ENCODE data around the gene UBE4B. TPM values are rescaled to one million over a fixed set of nuclear protein-coding genes. Genes with fewer than 3 reads are reported as not detected.

UBE4B gene
- total and polyA plus RNA-seq, 10 of the 15 experiments (the other 5 are each of a cell fraction or from before 2014, with no cell fraction given): 2.9 to 32.6 (median 20.7) TPM

DNA sequence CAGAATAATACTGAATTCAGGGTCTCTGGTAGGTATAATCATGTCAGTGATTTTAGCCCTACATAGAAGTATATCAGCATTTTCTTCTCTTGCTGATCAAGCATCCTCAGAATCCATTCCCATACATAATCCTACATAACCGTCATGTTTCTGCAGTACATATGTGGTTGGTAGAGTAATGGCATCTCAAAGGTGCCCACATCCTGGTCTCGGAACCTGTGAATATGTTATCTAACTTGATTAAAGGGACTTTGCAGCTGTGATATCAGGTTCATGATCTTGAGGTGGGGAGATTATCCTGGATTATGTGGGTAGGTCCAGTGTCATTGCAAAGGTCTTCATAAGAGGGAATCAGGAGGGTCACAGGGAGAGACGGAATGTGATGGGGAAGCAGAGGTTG is 108.2 kb downstream of the UBE4B start:
- no peaks in the 10 kb centered on the region for H3K4me1 ChIP-seq (ENCODE audit: control insufficient read depth, insufficient read depth, low read length)
- FAIRE-seq: no peak
- H3K9ac ChIP-seq (ENCODE audit: control insufficient read depth, insufficient read depth, low read length): no peak overlapping the region
- H3K79me2 ChIP-seq (ENCODE audit: control insufficient read depth, insufficient read depth, low read length): no peaks in the 10 kb centered on the region
- no TSS peak for BruUV-seq (replicated peaks)
- no peak overlapping the region for H3K4me2 ChIP-seq (ENCODE audit: control insufficient read depth, insufficient read depth)
- no peak overlapping the region for H3K4me3 ChIP-seq
- peaks cover 0 to 3% of the 10 kb centered on the region in 2 experiments; a peak in 2 of 4 replicates for H3K36me3 ChIP-seq (ENCODE audit: control insufficient read depth in 2 of 2, insufficient read depth in 2 of 2, low read length in 1 of 2)
- TF ChIP-seq NR2C1 (IDR thresholded peaks at IDR 0.05) (no peak), ATF7 (IDR thresholded peaks at IDR 0.05; ENCODE audit: low read depth) (no peak), HDAC2 (IDR thresholded peaks at IDR 0.05) (no peak), MYC (IDR thresholded peaks at IDR 0.05; ENCODE audit: insufficient read depth, insufficient read length, insufficient replicate concordance, low read length, severe bottlenecking) (no peak), HCFC1 (IDR thresholded peaks at IDR 0.05; ENCODE audit: low read length) (no peak), FOXM1 (IDR thresholded peaks at IDR 0.05; ENCODE audit: low read depth, low read length) (no peak), SREBF1 (IDR thresholded peaks at IDR 0.05; ENCODE audit: low read length) (no peak)
- TF ChIP-seq, protein P1, sequence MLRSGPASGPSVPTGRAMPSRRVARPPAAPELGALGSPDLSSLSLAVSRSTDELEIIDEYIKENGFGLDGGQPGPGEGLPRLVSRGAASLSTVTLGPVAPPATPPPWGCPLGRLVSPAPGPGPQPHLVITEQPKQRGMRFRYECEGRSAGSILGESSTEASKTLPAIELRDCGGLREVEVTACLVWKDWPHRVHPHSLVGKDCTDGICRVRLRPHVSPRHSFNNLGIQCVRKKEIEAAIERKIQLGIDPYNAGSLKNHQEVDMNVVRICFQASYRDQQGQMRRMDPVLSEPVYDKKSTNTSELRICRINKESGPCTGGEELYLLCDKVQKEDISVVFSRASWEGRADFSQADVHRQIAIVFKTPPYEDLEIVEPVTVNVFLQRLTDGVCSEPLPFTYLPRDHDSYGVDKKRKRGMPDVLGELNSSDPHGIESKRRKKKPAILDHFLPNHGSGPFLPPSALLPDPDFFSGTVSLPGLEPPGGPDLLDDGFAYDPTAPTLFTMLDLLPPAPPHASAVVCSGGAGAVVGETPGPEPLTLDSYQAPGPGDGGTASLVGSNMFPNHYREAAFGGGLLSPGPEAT (IDR thresholded peaks at IDR 0.05; ENCODE audit: low read depth): no peak
- TF ChIP-seq, protein P2, sequence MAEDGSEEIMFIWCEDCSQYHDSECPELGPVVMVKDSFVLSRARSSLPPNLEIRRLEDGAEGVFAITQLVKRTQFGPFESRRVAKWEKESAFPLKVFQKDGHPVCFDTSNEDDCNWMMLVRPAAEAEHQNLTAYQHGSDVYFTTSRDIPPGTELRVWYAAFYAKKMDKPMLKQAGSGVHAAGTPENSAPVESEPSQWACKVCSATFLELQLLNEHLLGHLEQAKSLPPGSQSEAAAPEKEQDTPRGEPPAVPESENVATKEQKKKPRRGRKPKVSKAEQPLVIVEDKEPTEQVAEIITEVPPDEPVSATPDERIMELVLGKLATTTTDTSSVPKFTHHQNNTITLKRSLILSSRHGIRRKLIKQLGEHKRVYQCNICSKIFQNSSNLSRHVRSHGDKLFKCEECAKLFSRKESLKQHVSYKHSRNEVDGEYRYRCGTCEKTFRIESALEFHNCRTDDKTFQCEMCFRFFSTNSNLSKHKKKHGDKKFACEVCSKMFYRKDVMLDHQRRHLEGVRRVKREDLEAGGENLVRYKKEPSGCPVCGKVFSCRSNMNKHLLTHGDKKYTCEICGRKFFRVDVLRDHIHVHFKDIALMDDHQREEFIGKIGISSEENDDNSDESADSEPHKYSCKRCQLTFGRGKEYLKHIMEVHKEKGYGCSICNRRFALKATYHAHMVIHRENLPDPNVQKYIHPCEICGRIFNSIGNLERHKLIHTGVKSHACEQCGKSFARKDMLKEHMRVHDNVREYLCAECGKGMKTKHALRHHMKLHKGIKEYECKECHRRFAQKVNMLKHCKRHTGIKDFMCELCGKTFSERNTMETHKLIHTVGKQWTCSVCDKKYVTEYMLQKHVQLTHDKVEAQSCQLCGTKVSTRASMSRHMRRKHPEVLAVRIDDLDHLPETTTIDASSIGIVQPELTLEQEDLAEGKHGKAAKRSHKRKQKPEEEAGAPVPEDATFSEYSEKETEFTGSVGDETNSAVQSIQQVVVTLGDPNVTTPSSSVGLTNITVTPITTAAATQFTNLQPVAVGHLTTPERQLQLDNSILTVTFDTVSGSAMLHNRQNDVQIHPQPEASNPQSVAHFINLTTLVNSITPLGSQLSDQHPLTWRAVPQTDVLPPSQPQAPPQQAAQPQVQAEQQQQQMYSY (CRISPR knock-in tag; IDR thresholded peaks at IDR 0.05): no peak
- TF ChIP-seq, protein P3, sequence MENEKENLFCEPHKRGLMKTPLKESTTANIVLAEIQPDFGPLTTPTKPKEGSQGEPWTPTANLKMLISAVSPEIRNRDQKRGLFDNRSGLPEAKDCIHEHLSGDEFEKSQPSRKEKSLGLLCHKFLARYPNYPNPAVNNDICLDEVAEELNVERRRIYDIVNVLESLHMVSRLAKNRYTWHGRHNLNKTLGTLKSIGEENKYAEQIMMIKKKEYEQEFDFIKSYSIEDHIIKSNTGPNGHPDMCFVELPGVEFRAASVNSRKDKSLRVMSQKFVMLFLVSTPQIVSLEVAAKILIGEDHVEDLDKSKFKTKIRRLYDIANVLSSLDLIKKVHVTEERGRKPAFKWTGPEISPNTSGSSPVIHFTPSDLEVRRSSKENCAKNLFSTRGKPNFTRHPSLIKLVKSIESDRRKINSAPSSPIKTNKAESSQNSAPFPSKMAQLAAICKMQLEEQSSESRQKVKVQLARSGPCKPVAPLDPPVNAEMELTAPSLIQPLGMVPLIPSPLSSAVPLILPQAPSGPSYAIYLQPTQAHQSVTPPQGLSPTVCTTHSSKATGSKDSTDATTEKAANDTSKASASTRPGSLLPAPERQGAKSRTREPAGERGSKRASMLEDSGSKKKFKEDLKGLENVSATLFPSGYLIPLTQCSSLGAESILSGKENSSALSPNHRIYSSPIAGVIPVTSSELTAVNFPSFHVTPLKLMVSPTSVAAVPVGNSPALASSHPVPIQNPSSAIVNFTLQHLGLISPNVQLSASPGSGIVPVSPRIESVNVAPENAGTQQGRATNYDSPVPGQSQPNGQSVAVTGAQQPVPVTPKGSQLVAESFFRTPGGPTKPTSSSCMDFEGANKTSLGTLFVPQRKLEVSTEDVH (IDR thresholded peaks at IDR 0.05; ENCODE audit: low read depth, partially characterized antibody): no peak
- TF ChIP-seq, protein P4, sequence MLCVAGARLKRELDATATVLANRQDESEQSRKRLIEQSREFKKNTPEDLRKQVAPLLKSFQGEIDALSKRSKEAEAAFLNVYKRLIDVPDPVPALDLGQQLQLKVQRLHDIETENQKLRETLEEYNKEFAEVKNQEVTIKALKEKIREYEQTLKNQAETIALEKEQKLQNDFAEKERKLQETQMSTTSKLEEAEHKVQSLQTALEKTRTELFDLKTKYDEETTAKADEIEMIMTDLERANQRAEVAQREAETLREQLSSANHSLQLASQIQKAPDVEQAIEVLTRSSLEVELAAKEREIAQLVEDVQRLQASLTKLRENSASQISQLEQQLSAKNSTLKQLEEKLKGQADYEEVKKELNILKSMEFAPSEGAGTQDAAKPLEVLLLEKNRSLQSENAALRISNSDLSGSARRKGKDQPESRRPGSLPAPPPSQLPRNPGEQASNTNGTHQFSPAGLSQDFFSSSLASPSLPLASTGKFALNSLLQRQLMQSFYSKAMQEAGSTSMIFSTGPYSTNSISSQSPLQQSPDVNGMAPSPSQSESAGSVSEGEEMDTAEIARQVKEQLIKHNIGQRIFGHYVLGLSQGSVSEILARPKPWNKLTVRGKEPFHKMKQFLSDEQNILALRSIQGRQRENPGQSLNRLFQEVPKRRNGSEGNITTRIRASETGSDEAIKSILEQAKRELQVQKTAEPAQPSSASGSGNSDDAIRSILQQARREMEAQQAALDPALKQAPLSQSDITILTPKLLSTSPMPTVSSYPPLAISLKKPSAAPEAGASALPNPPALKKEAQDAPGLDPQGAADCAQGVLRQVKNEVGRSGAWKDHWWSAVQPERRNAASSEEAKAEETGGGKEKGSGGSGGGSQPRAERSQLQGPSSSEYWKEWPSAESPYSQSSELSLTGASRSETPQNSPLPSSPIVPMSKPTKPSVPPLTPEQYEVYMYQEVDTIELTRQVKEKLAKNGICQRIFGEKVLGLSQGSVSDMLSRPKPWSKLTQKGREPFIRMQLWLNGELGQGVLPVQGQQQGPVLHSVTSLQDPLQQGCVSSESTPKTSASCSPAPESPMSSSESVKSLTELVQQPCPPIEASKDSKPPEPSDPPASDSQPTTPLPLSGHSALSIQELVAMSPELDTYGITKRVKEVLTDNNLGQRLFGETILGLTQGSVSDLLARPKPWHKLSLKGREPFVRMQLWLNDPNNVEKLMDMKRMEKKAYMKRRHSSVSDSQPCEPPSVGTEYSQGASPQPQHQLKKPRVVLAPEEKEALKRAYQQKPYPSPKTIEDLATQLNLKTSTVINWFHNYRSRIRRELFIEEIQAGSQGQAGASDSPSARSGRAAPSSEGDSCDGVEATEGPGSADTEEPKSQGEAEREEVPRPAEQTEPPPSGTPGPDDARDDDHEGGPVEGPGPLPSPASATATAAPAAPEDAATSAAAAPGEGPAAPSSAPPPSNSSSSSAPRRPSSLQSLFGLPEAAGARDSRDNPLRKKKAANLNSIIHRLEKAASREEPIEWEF (IDR thresholded peaks at IDR 0.05; ENCODE audit: insufficient replicate concordance, low read depth, low read length): no peak
- no peaks in the 10 kb centered on the region for H3K27me3 ChIP-seq (replicated peaks in 1 of 2; ENCODE audit: control insufficient read depth in 2 of 2, insufficient read depth in 2 of 2, low read length in 1 of 2)
- in situ Hi-C loops (cut with MboI) (no loop called here), intact Hi-C loops (cut with micrococcal nuclease; ENCODE audit: unreplicated experiment) (no loop called here)
- no peaks in the 10 kb centered on the region for H4K20me1 ChIP-seq (ENCODE audit: control insufficient read depth, insufficient read depth)
- ChIA-PET RAD21 (ENCODE audit: unreplicated experiment) (no interaction called here), SMC1A (ENCODE audit: uncharacterized antibody, unreplicated experiment) (interaction anchor here (0.6 to 0.9 kb wide), 2 partner anchors 14 to 66 kb away, joined by 3 read pairs; no protein-coding TSS in a partner anchor), CTCF (interaction anchor here (0.8 to 1.3 kb wide), 2 partner anchors 12 to 13 kb away, joined by 3 to 4 read pairs; no protein-coding TSS in a partner anchor), POLR2A (no interaction called here)
- no peak overlapping the region for H2AFZ ChIP-seq (ENCODE audit: control insufficient read depth, low read depth, low read length)
- H3K27ac ChIP-seq (ENCODE audit: control insufficient read depth, insufficient read depth): no peak overlapping the region
- H3K9me3 ChIP-seq (replicated peaks; ENCODE audit: control insufficient read depth, insufficient read depth, low read length): no peaks in the 10 kb centered on the region
- DNase-seq (ENCODE audit: low read depth, low spot score): no peak
- ATAC-seq: no peak
- 100% methylated on average over 3 of the region's 3 CpGs for WGBS (ENCODE audit: insufficient coverage, insufficient replicate concordance, low lambda C conversion rate, missing lambda C conversion rate)
